Mucosa of rectum (tissue), 2 donors: ENCODE data around the gene GAS2.

Experiments used
- H3K27ac ChIP-seq, 2 donors: one replicate each; pipeline ENCODE4 v1.7.0; 2013; ENCODE audit warnings: inconsistent platforms in 2 of 2, low read depth in 2 of 2, low read length in 2 of 2
- H3K27me3 ChIP-seq, 2 donors: one replicate each; pipeline ENCODE4 v1.7.0; 2013; ENCODE audit warnings: low read length in 2 of 2; ENCODE audit not compliant: control insufficient read depth in 2 of 2, insufficient read depth in 2 of 2
- H3K36me3 ChIP-seq, 2 donors: one replicate each; pipeline ENCODE4 v1.7.0; 2013; ENCODE audit warnings: low read length in 2 of 2; ENCODE audit not compliant: control insufficient read depth in 2 of 2, insufficient read depth in 2 of 2
- H3K4me1 ChIP-seq, 2 donors: one replicate each; pipeline ENCODE4 v1.7.0; 2013; ENCODE audit warnings: low read length in 2 of 2, mild to moderate bottlenecking in 1 of 2; ENCODE audit not compliant: control insufficient read depth in 2 of 2, insufficient read depth in 2 of 2
- H3K4me3 ChIP-seq, 2 donors: one replicate each; pipeline ENCODE4 v1.7.0; 2013; ENCODE audit warnings: low read length in 2 of 2
- H3K9ac ChIP-seq, 2 donors: one replicate each; pipeline ENCODE4 v1.7.0; 2013; ENCODE audit warnings: low read length in 2 of 2, low read depth in 1 of 2, mild to moderate bottlenecking in 1 of 2
- H3K9me3 ChIP-seq, 2 donors: one replicate each; pipeline ENCODE4 v1.7.0; 2013; ENCODE audit warnings: low read length in 2 of 2; ENCODE audit not compliant: control insufficient read depth in 2 of 2
- donor health status: healthy.
- donor health status: Normal muscosa, but diverticular disease.

Gene GAS2

GRCh38 chr11:22666325-22666687 lies at the start of gene GAS2:
Gene GAS2 (plus strand): TSS chr11:22666611. CDS start chr11:22674870, 8,259 bp downstream.
- no peaks in the 10 kb centered on the region for H3K36me3 ChIP-seq
- peak within 1 kb of the TSS; percentile 26 to 59 for H3K4me3 ChIP-seq
- no peak within 1 kb of the TSS for H3K27ac ChIP-seq
- H3K9me3 ChIP-seq: no peaks in the 10 kb centered on the region
- peaks cover 18 to 25% of the 10 kb centered on the region in 2 donors for H3K27me3 ChIP-seq
- no peaks in the 10 kb centered on the region for H3K4me1 ChIP-seq
- H3K9ac ChIP-seq: no peak within 1 kb of the TSS

GRCh38 chr11:22617868-22618267 lies 48.5 kb upstream of the GAS2 start:
- no peak overlapping the region for H3K27ac ChIP-seq
- H3K4me1 ChIP-seq: no peaks in the 10 kb centered on the region
- no peak overlapping the region for H3K4me3 ChIP-seq
- H3K27me3 ChIP-seq: no peaks in the 10 kb centered on the region
- no peaks in the 10 kb centered on the region for H3K36me3 ChIP-seq
- no peaks in the 10 kb centered on the region for H3K9me3 ChIP-seq
- H3K9ac ChIP-seq: no peak overlapping the region

- peaks cover 6 to 8% of the 10 kb centered on the region in 2 donors for H3K4me1 ChIP-seq
- peak overlapping the region; percentile 93 to 96 for H3K27ac ChIP-seq
- H3K9ac ChIP-seq: peak overlapping the region; percentile 86 to 92
- H3K36me3 ChIP-seq: no peaks in the 10 kb centered on the region
- no peaks in the 10 kb centered on the region for H3K9me3 ChIP-seq
- no peaks in the 10 kb centered on the region for H3K27me3 ChIP-seq
- H3K4me3 ChIP-seq: peak overlapping the region; percentile 94 to 99
These were observed 41.5 kb upstream of the GAS2 start for GRCh38 chr11:22624742-22625447.

GRCh38 chr11:22625448-22626287 lies 40.7 kb upstream of the GAS2 start, which contains the start of gene FANCF:
Gene FANCF (minus strand): TSS chr11:22625823. CDS start chr11:22625810, 13 bp downstream.
- no peaks in the 10 kb centered on the region for H3K9me3 ChIP-seq

GRCh38 chr11:22626573-22627239 lies 39.7 kb upstream of the GAS2 start:
- Histone ChIP-seq H3K27me3 (no peaks in the 10 kb centered on the region), H3K36me3 (no peaks in the 10 kb centered on the region), H3K9ac (peak overlapping the region in 1 of 2 donors; percentile 4), H3K4me1 (peaks cover 6 to 8% of the 10 kb centered on the region in 2 donors), H3K27ac (no peak overlapping the region), H3K4me3 (peak overlapping the region; percentile 94 to 99), H3K9me3 (no peaks in the 10 kb centered on the region)

More at GRCh38 chr11:22625448-22626287, 40.7 kb upstream of the GAS2 start, which contains the start of gene FANCF:
- Histone ChIP-seq H3K4me3 (peak within 1 kb of the TSS; percentile 94 to 99), H3K4me1 (peaks cover 6 to 8% of the 10 kb centered on the region in 2 donors), H3K27me3 (no peaks in the 10 kb centered on the region), H3K27ac (peak within 1 kb of the TSS; percentile 93 to 96), H3K9ac (peak within 1 kb of the TSS; percentile 86 to 92), H3K36me3 (no peaks in the 10 kb centered on the region)

- no peaks in the 10 kb centered on the region for H3K27me3 ChIP-seq
- no peaks in the 10 kb centered on the region for H3K36me3 ChIP-seq
- no peak overlapping the region for H3K9ac ChIP-seq
- H3K9me3 ChIP-seq: no peaks in the 10 kb centered on the region
- H3K4me3 ChIP-seq: no peak overlapping the region
- H3K27ac ChIP-seq: no peak overlapping the region
- H3K4me1 ChIP-seq: peaks cover 6 to 8% of the 10 kb centered on the region in 2 donors
These were observed 39.0 kb upstream of the GAS2 start for GRCh38 chr11:22627421-22627820.

GRCh38 chr11:22633354-22633902 lies 33.0 kb upstream of the GAS2 start:
- H3K4me1 ChIP-seq: no peaks in the 10 kb centered on the region
- no peak overlapping the region for H3K27ac ChIP-seq
- H3K27me3 ChIP-seq: no peaks in the 10 kb centered on the region
- H3K9me3 ChIP-seq: no peaks in the 10 kb centered on the region
- no peaks in the 10 kb centered on the region for H3K36me3 ChIP-seq
- H3K9ac ChIP-seq: no peak overlapping the region
- H3K4me3 ChIP-seq: no peak overlapping the region

GRCh38 chr11:22634897-22635629 lies 31.3 kb upstream of the GAS2 start:
- H3K4me3 ChIP-seq: no peak overlapping the region
- H3K9ac ChIP-seq: no peak overlapping the region
- H3K9me3 ChIP-seq: no peaks in the 10 kb centered on the region
- H3K4me1 ChIP-seq: no peaks in the 10 kb centered on the region
- H3K36me3 ChIP-seq: no peaks in the 10 kb centered on the region
- H3K27me3 ChIP-seq: no peaks in the 10 kb centered on the region
- H3K27ac ChIP-seq: no peak overlapping the region

- H3K4me1 ChIP-seq: no peaks in the 10 kb centered on the region
- no peaks in the 10 kb centered on the region for H3K36me3 ChIP-seq
- no peaks in the 10 kb centered on the region for H3K9me3 ChIP-seq
- no peak overlapping the region for H3K27ac ChIP-seq
- no peak overlapping the region for H3K9ac ChIP-seq
- no peaks in the 10 kb centered on the region for H3K27me3 ChIP-seq
- no peak overlapping the region for H3K4me3 ChIP-seq
These were observed 30.7 kb upstream of the GAS2 start for GRCh38 chr11:22635689-22636088.
